HG02798 (cell line): ENCODE results near the gene FBN3.

Source experiments
- ATAC-seq: cut with Tn5 transposase; IDR thresholded peaks from one replicate; pipeline ENCODE4 v1.9.1; 2021; ENCODE audit warnings: mild to moderate bottlenecking; ENCODE audit not compliant: unreplicated experiment, poor library complexity

Gene FBN3

GRCh38 chr19:8150178-8150865 lies 930 bp upstream of the FBN3 start:
- ATAC-seq = no peak

GRCh38 chr19:8148410-8149260 lies 757 bp downstream of the FBN3 start:
- no peak for ATAC-seq

- ATAC-seq = no peak
Measured at GRCh38 chr19:8148088-8148409, 1.3 kb downstream of the FBN3 start.

- ATAC-seq = no peak
Measured at GRCh38 chr19:8147582-8147978, 1.8 kb downstream of the FBN3 start.

GRCh38 chr19:8146877-8147581 lies 2.4 kb downstream of the FBN3 start:
- no peak for ATAC-seq

- no peak for ATAC-seq
Measured at GRCh38 chr19:8144273-8144995, 5.0 kb downstream of the FBN3 start.

- no peak for ATAC-seq
Measured at GRCh38 chr19:8143041-8143440, 6.4 kb downstream of the FBN3 start.

GRCh38 chr19:8142513-8142900 lies 6.9 kb downstream of the FBN3 start:
- ATAC-seq = no peak

- no peak for ATAC-seq
Measured at GRCh38 chr19:8141726-8142512, 7.5 kb downstream of the FBN3 start.

GRCh38 chr19:8138201-8138600 lies 11.2 kb downstream of the FBN3 start:
- no peak for ATAC-seq

GRCh38 chr19:8137425-8137824 lies 12.0 kb downstream of the FBN3 start:
- no peak for ATAC-seq

- no peak for ATAC-seq
Measured at GRCh38 chr19:8135946-8136618, 13.3 kb downstream of the FBN3 start.

- ATAC-seq = no peak
Measured at GRCh38 chr19:8132858-8133458, 16.4 kb downstream of the FBN3 start.

GRCh38 chr19:8131517-8131916 lies 17.9 kb downstream of the FBN3 start:
- no peak for ATAC-seq

- ATAC-seq = no peak
Measured at GRCh38 chr19:8129061-8129618, 20.3 kb downstream of the FBN3 start.

- no peak for ATAC-seq
Measured at GRCh38 chr19:8128551-8128950, 20.8 kb downstream of the FBN3 start.

GRCh38 chr19:8127311-8127710 lies 22.1 kb downstream of the FBN3 start:
- ATAC-seq = no peak

GRCh38 chr19:8126511-8126910 lies 22.9 kb downstream of the FBN3 start:
- no peak for ATAC-seq

- ATAC-seq = no peak
Measured at GRCh38 chr19:8126008-8126407, 23.4 kb downstream of the FBN3 start.
